ENCODE data around the gene ERMAP.
A peak's percentile ranks its signal among the peaks of the same experiment; 100 is the strongest.
"Not testable (repeated sequence)": the region's sequence is repeated elsewhere in the genome, so short reads cannot be mapped to it uniquely, and the experiment has no call there.

Gene ERMAP

DNA sequence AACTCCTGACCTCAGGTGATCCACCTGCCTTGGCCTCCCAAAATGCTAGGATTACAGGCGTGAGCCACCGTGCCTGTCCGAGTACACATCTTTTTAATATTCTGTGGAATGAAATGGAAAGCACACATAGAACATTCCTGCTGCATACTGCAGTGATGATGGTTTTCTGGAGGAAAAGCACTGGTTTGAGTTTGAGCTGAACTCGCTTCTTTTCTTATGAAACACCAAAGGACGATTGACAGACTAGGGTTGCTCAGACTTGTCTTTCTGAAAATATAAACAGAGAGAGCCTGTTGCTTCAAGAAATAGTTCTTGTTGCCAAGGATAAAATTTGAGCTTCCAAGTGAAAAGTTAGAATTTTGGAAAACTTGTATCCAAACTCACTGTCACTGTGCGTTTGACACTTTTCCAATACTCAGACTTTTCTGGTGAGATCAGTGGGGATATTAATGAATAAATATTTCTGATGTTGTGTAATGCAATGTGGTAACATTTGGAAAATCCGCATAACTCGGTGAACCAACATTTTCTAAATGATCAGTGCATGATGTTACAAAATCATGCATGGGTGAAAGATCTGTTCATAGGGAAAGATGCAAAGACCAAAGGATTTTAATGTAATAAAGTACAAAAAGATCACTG, 15.0 kb upstream of the ERMAP start:
- no peak for DNase-seq
- in situ Hi-C loops (cut with HindIII; ENCODE audit: low pct_ligation_motif_present, low pct_unique_long_range_greater_than_20kb, low sequenced_read_pairs), result no loop called here

DNA sequence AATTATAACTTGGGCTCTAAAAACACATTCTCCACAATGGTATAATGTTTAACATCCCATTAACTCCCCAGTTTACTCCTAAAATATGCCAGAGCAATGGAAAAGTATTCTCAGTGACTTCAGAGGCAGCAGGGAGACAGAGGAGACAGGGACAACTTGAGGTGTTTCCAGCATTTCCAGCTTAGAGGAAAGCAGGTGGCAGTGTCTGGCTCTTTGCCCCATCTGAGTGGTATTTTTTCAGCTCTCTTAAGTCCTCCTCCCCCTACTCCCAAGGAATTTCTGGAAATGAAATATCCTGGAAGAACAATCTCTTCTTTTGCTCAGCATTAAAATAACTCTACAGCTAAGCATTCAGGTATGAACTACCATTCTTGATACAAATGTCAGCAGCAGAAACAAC, 10.8 kb upstream of the ERMAP start:
- in situ Hi-C loops (cut with HindIII; ENCODE audit: low pct_ligation_motif_present, low pct_unique_long_range_greater_than_20kb, low sequenced_read_pairs), result no loop called here
- no peak for DNase-seq

DNA sequence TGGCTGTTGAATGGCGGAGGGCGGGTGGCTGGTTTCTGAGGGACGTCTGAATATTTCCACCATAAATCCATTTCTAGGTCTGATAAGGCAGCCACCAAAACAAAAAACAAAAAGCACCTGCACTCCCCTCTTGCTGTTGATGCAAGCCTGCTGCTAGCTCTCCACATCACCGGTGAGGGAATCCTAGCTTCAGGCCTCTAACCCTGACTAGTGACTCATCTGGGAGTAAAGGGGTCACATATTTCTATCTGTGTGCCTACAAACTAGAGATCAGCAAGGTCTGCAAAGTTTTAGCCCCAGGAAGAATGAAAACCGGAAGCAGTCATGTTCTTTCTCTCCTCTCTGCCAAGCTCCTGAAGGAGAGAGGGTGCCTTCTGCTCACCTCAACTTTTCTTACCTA, 10.3 kb upstream of the ERMAP start:
- no peak for DNase-seq
- in situ Hi-C loops (cut with HindIII; ENCODE audit: low pct_ligation_motif_present, low pct_unique_long_range_greater_than_20kb, low sequenced_read_pairs), result no loop called here

DNA sequence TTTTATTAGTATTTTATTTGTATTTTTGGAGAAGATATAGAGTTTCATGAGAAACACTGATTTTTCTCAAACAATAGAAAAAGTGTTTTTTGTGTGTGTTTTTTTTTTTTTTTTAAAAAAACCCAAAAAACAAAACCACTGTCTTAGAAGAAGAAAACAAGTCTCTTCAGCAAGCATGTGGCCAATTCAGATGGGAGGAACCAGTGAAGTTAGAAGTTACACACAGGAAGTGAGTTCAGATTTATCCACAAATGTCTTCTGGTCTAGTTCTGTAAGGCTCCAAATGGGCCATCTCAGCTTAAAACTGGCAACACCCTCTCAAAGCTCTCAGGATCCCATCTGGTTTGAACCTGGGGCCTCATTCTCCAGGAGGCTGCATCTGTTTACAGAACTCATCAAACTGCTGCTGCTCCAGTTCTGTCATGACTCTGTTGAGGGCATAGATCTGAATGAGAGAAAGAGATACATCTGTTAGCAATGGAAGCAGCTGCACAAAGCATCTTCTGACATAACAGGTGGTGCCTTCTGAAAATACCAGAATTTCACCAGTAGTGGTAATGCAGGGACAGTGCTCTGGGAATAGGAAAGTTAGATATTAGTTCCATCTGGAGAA, 9.8 kb upstream of the ERMAP start:
- DNase-seq, result no peak
- in situ Hi-C loops (cut with HindIII; ENCODE audit: low pct_ligation_motif_present, low pct_unique_long_range_greater_than_20kb, low sequenced_read_pairs), result no loop called here

DNA sequence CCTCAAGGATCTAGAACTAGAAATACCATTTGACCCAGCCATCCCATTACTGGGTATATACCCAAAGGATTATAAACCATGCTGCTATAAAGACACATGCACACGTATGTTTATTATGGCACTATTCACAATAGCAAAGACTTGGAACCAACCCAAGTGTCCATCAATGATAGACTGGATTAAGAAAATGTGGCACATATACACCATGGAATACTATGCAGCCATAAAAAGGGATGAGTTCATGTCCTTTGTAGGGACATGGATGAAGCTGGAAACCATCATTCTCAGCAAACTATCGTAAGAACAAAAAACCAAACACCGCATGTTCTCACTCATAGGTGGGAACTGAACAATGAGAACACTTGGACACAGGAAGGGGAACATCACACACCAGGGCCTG, 2.1 kb upstream of the ERMAP start:
- in situ Hi-C loops (cut with HindIII; ENCODE audit: low pct_ligation_motif_present, low pct_unique_long_range_greater_than_20kb, low sequenced_read_pairs); DNase-seq: not testable (repeated sequence)

DNA sequence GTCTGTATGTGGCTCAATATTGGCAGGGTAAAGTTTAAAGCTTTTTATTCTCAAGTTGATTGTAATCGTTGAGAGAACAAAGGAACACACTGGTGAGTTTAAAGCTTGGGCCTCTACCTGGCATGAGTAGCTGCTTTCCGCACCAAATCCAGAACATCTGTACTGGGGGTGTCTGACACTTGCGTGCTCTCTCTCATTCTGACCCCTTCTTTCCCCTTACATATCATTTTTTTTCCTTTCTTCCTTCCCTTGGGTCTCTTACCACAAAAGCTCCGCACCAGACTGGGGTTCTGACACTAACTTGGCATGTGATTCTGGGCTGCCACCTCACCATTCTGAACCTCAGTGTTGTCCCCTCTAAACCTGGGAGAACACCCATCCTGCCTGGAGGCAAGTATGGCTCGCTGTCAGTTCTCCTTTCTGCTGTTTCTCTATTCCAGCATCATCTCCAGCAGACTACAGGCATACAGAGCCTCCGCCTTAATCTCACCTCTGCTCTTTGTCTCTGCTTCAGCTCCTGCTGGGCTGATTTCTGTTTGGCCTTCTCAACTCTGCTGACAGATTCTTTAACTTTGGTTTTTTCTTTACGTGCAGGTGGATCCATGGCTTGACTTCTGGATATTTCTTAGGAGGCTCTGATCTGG, 859 bp upstream of the ERMAP start:
- in situ Hi-C loops (cut with HindIII; ENCODE audit: low pct_ligation_motif_present, low pct_unique_long_range_greater_than_20kb, low sequenced_read_pairs), result no loop called here
- peak; percentile 4 for DNase-seq

DNA sequence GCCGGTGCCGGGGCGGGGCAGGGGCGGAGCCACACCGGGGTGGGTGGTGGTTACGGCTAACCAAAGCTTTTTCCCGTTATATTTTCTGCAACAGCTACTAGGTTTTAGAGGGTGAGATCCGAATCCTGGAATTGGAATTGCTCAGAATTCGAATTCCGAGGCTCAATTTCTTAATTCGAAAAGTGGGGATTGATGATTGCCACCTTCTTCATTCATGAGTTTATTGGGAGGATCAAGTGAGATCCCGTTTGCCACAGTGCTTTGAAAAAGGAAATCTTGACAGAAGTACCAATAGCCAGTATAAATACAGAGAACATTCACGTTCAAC, 482 bp downstream of the ERMAP start:
- DNase-seq, result no peak
- in situ Hi-C loops (cut with HindIII; ENCODE audit: low pct_ligation_motif_present, low pct_unique_long_range_greater_than_20kb, low sequenced_read_pairs), result no loop called here

DNA sequence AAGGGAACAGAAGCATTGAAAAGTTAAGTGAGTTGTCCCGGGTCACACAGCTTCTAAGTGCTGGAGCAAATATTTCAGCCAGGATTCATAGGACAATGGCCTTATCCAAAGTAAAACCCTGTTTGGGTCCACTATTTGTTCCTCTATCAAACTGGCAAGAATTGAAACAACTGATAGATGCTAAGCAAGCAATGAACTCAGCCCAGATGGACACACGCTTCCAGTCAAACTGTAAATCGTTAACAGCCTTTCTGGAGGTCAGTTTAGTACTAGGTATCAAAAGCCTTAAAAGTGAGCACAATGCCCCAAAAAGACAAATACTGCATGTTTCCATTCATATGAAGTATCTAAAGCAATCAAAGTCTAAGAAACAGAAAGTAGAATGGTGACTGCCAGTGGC, 1.1 kb downstream of the ERMAP start:
- DNase-seq, result no peak
- in situ Hi-C loops (cut with HindIII; ENCODE audit: low pct_ligation_motif_present, low pct_unique_long_range_greater_than_20kb, low sequenced_read_pairs), result no loop called here

DNA sequence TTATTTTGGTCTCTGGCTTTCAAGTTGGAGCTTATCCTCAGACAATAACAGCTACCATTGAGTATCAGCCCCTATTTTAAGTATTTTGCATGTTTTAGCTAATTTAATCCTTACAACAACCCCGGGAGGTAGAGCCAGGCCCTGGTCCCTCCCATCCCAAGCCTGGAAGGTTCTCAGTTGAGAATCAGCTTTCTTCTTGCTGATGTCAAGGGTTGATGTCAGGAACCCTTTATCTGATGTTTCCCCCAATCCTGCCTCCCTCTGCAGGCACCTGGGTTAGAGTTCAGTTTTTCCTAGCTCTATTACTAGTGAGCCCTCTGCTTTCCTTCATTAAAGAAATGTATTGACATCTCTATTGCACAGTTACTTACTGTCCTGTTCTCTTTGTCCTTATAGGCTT, 3.9 kb downstream of the ERMAP start:
- in situ Hi-C loops (cut with HindIII; ENCODE audit: low pct_ligation_motif_present, low pct_unique_long_range_greater_than_20kb, low sequenced_read_pairs), result no loop called here
- no peak for DNase-seq

DNA sequence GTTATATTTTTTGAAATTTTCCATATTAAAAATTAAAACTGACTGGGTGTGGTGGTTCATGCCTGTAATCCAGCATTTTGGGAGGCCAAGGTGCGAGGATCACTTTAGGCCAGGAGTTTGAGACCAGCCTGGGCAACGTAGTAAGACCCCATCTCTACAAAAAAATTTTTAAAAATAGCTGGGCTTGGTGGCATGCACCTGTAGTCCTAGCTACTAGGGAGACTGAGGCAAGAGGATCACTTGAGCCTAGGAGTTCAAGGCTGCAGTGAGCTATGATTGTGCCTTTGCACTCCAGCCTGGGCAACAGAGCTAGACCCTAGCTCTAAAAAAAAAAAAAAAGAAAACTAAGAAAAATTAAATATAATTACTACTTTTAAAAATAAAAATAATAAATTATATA, 4.8 kb downstream of the ERMAP start:
- DNase-seq, result no peak
- in situ Hi-C loops (cut with HindIII; ENCODE audit: low pct_ligation_motif_present, low pct_unique_long_range_greater_than_20kb, low sequenced_read_pairs), result no loop called here

DNA sequence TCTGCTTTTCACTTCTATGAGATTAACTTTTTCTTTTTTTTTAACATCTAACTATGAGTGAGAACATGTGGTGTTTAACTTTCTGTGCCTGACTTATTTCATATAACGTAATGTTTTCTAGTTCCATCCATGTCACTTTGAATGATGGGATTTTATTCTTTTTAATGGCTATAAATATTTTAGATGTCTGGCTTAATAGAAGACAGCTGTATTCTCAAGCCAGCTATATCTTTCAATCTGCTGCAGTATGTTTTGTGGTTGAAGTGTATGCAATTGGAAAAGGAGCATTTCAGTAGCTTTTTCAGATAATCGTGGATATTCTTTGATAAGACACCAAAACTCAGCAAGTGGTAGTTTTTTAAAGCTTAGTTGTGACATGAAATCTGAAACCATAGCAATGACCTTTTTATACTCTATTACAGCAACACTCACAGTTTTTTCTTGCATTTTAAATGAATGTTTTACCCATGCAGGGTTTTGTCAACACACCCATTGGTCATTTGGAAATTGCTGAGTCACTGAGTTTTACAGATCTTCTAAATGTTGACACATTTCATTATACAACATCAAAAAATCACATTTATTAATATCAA, 6.0 kb downstream of the ERMAP start:
- in situ Hi-C loops (cut with HindIII; ENCODE audit: low pct_ligation_motif_present, low pct_unique_long_range_greater_than_20kb, low sequenced_read_pairs), result no loop called here
- DNase-seq, result no peak

DNA sequence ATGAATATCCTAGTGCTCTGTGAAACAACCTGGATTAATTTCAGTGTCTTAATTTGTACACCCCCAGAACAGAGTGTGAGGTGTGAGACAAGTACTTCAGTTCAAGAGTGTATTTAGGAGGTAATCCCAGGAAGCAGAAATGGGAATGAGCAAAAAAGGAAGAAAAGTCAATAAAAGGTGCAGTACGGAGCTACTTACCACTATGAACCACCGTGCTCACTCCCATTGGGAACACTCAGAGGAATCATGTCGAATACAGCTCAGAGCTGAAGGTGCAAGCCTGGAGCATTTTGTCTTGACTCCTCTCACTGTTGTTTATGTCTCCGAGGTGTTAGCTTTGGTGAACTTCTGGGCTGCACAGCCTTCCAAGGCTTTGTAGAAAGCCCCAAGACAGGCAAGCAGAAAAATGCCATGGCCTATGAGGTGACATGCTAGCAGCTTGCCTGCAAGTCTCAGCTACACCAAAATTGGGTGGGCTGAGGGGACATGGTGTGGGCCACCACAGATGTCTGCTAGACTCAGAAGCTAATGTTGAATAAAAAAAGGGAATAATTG, 7.6 kb downstream of the ERMAP start:
- in situ Hi-C loops (cut with HindIII; ENCODE audit: low pct_ligation_motif_present, low pct_unique_long_range_greater_than_20kb, low sequenced_read_pairs), result no loop called here
- no peak for DNase-seq

DNA sequence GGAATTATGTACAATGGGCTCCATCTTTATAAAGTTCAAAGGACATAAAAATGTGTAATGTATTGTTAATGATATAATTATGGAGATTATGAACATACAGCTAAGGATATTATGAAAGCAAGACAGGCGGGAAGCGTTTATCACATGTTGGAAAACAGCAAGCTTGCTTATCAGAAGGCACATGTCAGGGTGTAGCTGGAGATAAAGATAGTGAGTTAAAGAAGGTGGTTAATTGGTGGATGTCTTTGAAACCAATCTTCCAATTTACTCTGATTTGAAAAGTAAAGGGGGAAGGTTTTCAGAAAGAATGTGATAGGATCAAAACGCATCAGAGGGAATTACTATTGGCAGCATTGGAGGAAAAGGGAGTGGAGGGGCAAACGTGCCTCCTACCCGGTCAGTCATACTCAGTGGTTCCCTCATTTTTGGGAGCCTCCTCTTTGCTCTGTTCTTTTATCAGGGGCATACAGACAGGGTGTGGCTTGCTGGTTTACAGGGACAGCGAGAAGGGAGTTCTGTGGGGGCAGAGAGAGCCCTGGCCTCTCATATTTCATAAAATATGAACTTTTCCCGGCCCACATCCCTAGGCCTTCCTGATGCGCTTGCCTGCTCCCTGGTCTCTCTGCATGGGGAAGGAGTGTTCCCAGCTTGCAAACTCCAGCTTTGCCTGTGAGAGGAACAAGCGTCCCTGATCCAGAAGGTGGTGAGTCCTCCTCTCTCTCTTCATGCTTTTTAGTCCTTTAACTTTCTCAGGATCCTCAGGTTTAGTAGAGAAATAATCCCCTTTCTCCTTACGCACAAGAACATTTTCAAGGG, 8.3 kb downstream of the ERMAP start:
- in situ Hi-C loops (cut with HindIII; ENCODE audit: low pct_ligation_motif_present, low pct_unique_long_range_greater_than_20kb, low sequenced_read_pairs), result no loop called here
- DNase-seq, result no peak

DNA sequence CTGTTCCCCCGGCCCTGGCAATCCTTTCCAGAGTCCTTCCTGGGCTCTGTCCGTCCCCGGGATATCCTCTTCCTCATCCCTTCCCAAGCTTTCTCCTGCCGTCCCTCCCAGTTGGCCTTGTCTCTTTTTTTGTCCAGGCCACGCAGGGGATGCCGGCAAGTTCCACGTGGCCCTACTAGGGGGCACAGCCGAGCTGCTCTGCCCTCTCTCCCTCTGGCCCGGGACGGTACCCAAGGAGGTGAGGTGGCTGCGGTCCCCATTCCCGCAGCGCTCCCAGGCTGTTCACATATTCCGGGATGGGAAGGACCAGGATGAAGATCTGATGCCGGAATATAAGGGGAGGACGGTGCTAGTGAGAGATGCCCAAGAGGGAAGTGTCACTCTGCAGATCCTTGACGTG, 13.7 kb downstream of the ERMAP start:
- DNase-seq, result no peak

DNA sequence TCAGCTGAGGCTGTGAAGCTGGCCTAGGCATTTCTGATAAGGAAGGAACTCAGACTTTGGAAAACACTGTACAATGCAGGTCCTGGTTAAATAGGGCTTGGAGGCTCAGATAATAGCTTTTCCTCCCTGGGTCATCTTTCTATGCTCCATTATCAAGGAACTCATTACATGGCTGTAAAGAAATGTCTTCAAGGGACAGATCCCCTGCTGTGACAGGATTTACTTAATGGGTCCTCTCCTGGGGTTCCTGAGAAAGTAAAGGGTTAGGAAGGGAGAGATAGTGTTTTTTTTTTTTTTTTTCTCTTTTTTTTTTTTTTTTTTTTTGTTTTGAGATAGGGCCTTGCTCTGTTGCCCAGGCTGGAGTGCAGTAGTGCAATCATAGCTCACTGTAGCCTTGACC, 14.4 kb downstream of the ERMAP start:
- in situ Hi-C loops (cut with HindIII; ENCODE audit: low pct_ligation_motif_present, low pct_unique_long_range_greater_than_20kb, low sequenced_read_pairs), result no loop called here
- DNase-seq, result no peak

More for the DNA sequence above, 13.7 kb downstream of the ERMAP start:
- in situ Hi-C loops (cut with HindIII; ENCODE audit: low pct_ligation_motif_present, low pct_unique_long_range_greater_than_20kb, low sequenced_read_pairs), result no loop called here

DNA sequence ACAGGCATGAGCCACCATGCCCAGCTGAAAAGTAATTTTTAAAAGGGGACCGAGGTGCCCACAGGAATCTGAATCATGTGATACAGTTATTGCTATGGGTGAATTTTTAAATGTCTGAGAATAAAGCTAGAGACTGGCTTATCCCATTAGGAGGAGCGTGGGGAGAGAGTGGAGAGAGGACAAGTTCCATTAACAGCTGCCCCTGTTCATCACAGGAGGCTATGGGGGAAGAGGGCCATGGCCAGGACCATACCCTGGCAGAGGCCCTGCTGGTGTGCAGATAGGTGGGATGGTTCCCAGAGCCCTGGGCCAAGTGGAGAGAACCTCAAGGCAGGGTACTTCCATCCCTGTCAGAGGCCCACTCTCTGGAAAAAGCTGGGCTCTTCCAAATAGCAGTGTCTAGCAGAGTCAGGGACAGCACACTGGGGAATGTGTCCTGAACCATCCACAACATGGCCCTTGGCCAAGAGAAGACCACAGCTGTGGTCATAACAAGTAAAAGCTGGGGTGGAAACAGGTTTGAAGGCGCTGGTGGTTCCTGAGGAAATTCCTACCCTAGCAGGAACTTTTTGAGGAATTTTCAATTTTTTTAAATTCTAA, 15.8 kb downstream of the ERMAP start:
- in situ Hi-C loops (cut with HindIII; ENCODE audit: low pct_ligation_motif_present, low pct_unique_long_range_greater_than_20kb, low sequenced_read_pairs), result no loop called here
- no peak for DNase-seq

DNA sequence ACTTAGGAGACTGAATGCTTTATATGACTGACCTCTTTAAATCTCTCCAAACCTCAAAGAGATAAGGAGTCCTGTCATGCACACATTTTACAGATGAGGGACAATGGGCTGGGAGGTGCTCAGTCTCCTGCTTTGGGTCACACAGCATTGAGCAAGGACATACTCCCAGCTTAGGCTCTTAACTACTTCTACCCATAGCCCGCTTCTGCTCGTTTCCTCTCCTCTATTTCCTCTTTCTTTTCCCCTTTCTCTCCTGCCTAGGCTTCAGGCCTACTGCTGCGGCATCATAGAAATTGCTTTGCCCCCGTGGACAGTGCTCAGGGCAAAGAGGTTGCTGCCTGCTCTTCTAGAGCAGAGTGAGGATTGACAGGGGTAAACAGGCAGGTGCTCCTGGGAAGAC, 17.1 kb downstream of the ERMAP start:
- in situ Hi-C loops (cut with HindIII; ENCODE audit: low pct_ligation_motif_present, low pct_unique_long_range_greater_than_20kb, low sequenced_read_pairs), result no loop called here
- DNase-seq, result no peak

DNA sequence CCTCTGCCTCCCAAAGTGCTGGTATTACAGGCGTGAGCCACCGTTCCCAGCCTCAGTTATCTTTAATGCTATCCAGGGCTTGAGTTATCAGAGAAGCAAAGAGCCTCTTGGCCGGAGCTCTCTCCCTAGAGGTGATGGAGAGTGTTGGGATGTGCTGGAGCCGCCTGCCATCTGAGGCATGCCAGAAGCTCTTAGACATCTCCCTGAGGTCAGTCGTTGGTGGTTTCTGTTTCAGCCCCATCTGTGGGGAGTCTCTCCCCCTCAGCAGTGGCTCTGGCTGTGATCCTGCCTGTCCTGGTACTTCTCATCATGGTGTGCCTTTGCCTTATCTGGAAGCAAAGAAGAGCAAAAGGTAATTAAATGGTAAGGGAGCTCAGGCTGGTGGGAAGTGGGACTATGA, 17.9 kb downstream of the ERMAP start:
- in situ Hi-C loops (cut with HindIII; ENCODE audit: low pct_ligation_motif_present, low pct_unique_long_range_greater_than_20kb, low sequenced_read_pairs), result no loop called here
- DNase-seq, result no peak

DNA sequence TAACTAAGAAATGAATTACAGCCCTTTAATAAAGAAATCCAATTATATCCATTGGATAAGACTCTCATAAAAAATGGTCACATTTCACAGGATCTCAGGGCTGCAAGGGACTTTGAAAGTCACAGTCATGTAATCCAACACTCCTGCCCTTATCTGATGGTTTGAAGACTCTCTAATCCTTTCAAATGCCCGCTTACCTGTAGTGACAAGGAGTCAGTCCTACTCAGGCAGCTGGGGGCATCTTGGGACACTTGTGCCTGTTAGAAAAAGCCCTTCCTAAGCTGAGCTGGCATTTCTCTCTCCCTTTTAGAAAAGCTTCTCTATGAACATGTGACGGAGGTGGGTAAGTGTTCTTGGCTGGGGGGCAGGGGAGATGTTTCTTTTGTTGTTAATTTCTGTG, 18.5 kb downstream of the ERMAP start:
- DNase-seq, result no peak
- in situ Hi-C loops (cut with HindIII; ENCODE audit: low pct_ligation_motif_present, low pct_unique_long_range_greater_than_20kb, low sequenced_read_pairs), result no loop called here

Measured in ACHN (cell line).